Activated CD8-positive, alpha-beta T cell treated with anti-CD3 and anti-CD28 coated beads for 36 hours (primary cell): Measurements from ENCODE around the gene TMEM235. TPM values are rescaled to one million over a fixed set of nuclear protein-coding genes. Genes with fewer than 3 reads are reported as not detected.

ENCODE experiments used
- ATAC-seq: fragments of 200-7000 bp; cut with Tn5 transposase; one replicate; pipeline ENCODE4 v1.10.0; 2021; ENCODE audit warnings: mild to moderate bottlenecking, moderate library complexity
- CTCF ChIA-PET: fragments of 350-600 bp; sonication (Branson Sonifier 250); formaldehyde crosslinking; loops from one replicate; lab custom pipeline; 2021; ENCODE audit warnings: antibody characterized with exemption; lab: Charles Lee
- POLR2A ChIA-PET: fragments of 350-600 bp; sonication (Branson Sonifier 250); formaldehyde crosslinking; loops from one replicate; lab custom pipeline; 2021; ENCODE audit warnings: antibody characterized with exemption; lab: Charles Lee
- DNase-seq: peaks from one replicate; pipeline ENCODE4 v3.0.0-alpha.2; 2020
- H3K27ac Mint-ChIP-seq: one replicate; pipeline ENCODE4 v1.8.0; 2021; ENCODE audit warnings: mild to moderate bottlenecking, mixed read lengths
- H3K27me3 Mint-ChIP-seq: one replicate; pipeline ENCODE4 v1.8.0; 2021; ENCODE audit warnings: mixed read lengths
- H3K36me3 Mint-ChIP-seq: one replicate; pipeline ENCODE4 v1.8.0; 2021; ENCODE audit warnings: low read depth, mixed read lengths
- H3K4me1 Mint-ChIP-seq: one replicate; pipeline ENCODE4 v1.8.0; 2021; ENCODE audit warnings: low read depth, mixed read lengths
- H3K4me3 Mint-ChIP-seq: one replicate; pipeline ENCODE4 v1.8.0; 2021; ENCODE audit warnings: mild to moderate bottlenecking, moderate library complexity, mixed read lengths
- H3K9me3 Mint-ChIP-seq: one replicate; pipeline ENCODE4 v1.8.0; 2021; ENCODE audit warnings: mixed read lengths
- intact Hi-C: fragments of 100-400 bp; cut with micrococcal nuclease; formaldehyde crosslinking; loops from one replicate; pipeline ENCODE4 v1.10.0; 2022
- total RNA-seq, 2 experiments: library from RNA; stranded (reverse); gene quantifications; one replicate each; pipeline ENCODE4 v1.2.3, GENCODE V29; 2021
- TF ChIP-seq, protein P1 (sequence below): fragments of 200-600 bp; IDR thresholded peaks from one replicate; pipeline ENCODE4 v1.8.0; 2022; ENCODE audit warnings: antibody characterized with exemption, mild to moderate bottlenecking

Gene TMEM235
- total RNA-seq, 2 experiments from 2014 or later: not detected

- Mint-ChIP-seq H3K4me3 (no peak overlapping the region), H3K4me1 (peaks cover 3% of the 10 kb centered on the region), H3K27ac (no peak overlapping the region), H3K9me3 (no peaks in the 10 kb centered on the region), H3K27me3 (no peaks in the 10 kb centered on the region), H3K36me3 (no peaks in the 10 kb centered on the region)
- ATAC-seq (no peak), DNase-seq (no peak)
- POLR2A ChIA-PET: interaction anchor here (1.0 kb wide), 1 partner anchor 24 kb away, joined by 3 read pairs; no protein-coding TSS in a partner anchor
- CTCF ChIA-PET: interaction anchor here (0.7 to 4.5 kb wide), 17 partner anchors 9 to 133 kb away, joined by 3 to 37 read pairs (median 5); no protein-coding TSS in a partner anchor
- intact Hi-C loops: no loop called here
- TF ChIP-seq, protein P1, sequence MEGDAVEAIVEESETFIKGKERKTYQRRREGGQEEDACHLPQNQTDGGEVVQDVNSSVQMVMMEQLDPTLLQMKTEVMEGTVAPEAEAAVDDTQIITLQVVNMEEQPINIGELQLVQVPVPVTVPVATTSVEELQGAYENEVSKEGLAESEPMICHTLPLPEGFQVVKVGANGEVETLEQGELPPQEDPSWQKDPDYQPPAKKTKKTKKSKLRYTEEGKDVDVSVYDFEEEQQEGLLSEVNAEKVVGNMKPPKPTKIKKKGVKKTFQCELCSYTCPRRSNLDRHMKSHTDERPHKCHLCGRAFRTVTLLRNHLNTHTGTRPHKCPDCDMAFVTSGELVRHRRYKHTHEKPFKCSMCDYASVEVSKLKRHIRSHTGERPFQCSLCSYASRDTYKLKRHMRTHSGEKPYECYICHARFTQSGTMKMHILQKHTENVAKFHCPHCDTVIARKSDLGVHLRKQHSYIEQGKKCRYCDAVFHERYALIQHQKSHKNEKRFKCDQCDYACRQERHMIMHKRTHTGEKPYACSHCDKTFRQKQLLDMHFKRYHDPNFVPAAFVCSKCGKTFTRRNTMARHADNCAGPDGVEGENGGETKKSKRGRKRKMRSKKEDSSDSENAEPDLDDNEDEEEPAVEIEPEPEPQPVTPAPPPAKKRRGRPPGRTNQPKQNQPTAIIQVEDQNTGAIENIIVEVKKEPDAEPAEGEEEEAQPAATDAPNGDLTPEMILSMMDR: no peak
Observed at GRCh38 chr17:78289004-78289403, 57.6 kb downstream of the TMEM235 start.

GRCh38 chr17:78289802-78290363 is 58.5 kb downstream of the TMEM235 start:
- ChIA-PET POLR2A (no interaction called here), CTCF (interaction anchor here (0.7 to 4.5 kb wide), 15 partner anchors 9 to 132 kb away, joined by 3 to 37 read pairs (median 5); no protein-coding TSS in a partner anchor)
- H3K4me1 Mint-ChIP-seq: peaks cover 3% of the 10 kb centered on the region
- intact Hi-C loops: no loop called here
- H3K4me3 Mint-ChIP-seq: no peak overlapping the region
- ATAC-seq (peak; percentile 99), DNase-seq (peak; percentile 87)
- TF ChIP-seq, protein P1: peak; percentile 83
- no peaks in the 10 kb centered on the region for H3K9me3 Mint-ChIP-seq
- no peaks in the 10 kb centered on the region for H3K27me3 Mint-ChIP-seq
- H3K27ac Mint-ChIP-seq: no peak overlapping the region
- no peaks in the 10 kb centered on the region for H3K36me3 Mint-ChIP-seq

Other genes with a start within 250 kb of the TMEM235 start
- gene TMC6, start 102.9 kb upstream of the TMEM235 start, total RNA-seq: 100 to 1,000 TPM; 209 to 213 TPM
- 100 to 1,000 TPM; 182 to 197 TPM for gene TMC8, start 100.9 kb upstream of the TMEM235 start, total RNA-seq
- under 1 TPM in 1 of 2 experiments, not detected in 1; 0.51 TPM for gene C17orf99, start 85.2 kb upstream of the TMEM235 start, total RNA-seq
- gene SYNGR2, start 63.0 kb upstream of the TMEM235 start, total RNA-seq: 10 to 100 TPM; 92.6 to 95.1 TPM
- 100 to 1,000 TPM; 175 to 179 TPM for gene TK1, start 44.6 kb upstream of the TMEM235 start, total RNA-seq
- gene AFMID, start 44.3 kb upstream of the TMEM235 start, total RNA-seq: 10 to 100 TPM; 20.8 to 27.9 TPM
- 10 to 100 TPM; 90.6 to 93.7 TPM for gene BIRC5, start 17.4 kb upstream of the TMEM235 start, total RNA-seq
- gene SOCS3, start 128.4 kb downstream of the TMEM235 start, total RNA-seq: 10 to 100 TPM; 48.6 to 49.1 TPM
- 10 to 100 TPM; 42.1 to 43.3 TPM for gene PGS1, start 147.0 kb downstream of the TMEM235 start, total RNA-seq